NAMALWA (cell line): ENCODE results near the gene ASTE1.
"Not testable (repeated sequence)": the region's sequence is repeated elsewhere in the genome, so short reads cannot be mapped to it uniquely, and the experiment has no call there.

Source experiments
- DNase-seq: peaks from one replicate; pipeline ENCODE4 v3.0.0-alpha.2; 2015; ENCODE audit warnings: low spot score

ASTE1 gene

GRCh38 chr3:131026321-131027151 is at the start of gene ASTE1, which contains the start of gene NEK11:
ASTE1 (minus strand) TSS chr3:131026825; CDS start chr3:131025306, 1,519 bp downstream.
NEK11 (plus strand) TSS chr3:131026877; CDS start chr3:131029709, 2,832 bp downstream.
- DNase-seq = peak; percentile 94

GRCh38 chr3:131075632-131076328 is 49.2 kb upstream of the ASTE1 start:
- no peak for DNase-seq

- no peak for DNase-seq
These were observed 46.2 kb upstream of the ASTE1 start for GRCh38 chr3:131072845-131073244.

- no peak for DNase-seq
These were observed 45.5 kb upstream of the ASTE1 start for GRCh38 chr3:131072099-131072559.

- no peak for DNase-seq
These were observed 41.4 kb upstream of the ASTE1 start for GRCh38 chr3:131067983-131068382.

- peak; percentile 36 for DNase-seq
These were observed 26.6 kb upstream of the ASTE1 start for GRCh38 chr3:131053043-131053859.

- DNase-seq = no peak
These were observed 23.4 kb upstream of the ASTE1 start for GRCh38 chr3:131050001-131050400.

GRCh38 chr3:131048030-131048429 is 21.4 kb upstream of the ASTE1 start:
- no peak for DNase-seq

GRCh38 chr3:131047582-131047981 is 21.0 kb upstream of the ASTE1 start:
- peak; percentile 58 for DNase-seq

GRCh38 chr3:131042271-131042985 is 15.8 kb upstream of the ASTE1 start:
- DNase-seq = not testable (repeated sequence)

GRCh38 chr3:131038326-131038725 is 11.7 kb upstream of the ASTE1 start:
- no peak for DNase-seq

- DNase-seq = no peak
These were observed 10.4 kb upstream of the ASTE1 start for GRCh38 chr3:131036986-131037385.

GRCh38 chr3:131036200-131036816 is 9.7 kb upstream of the ASTE1 start:
- DNase-seq = no peak

- DNase-seq = peak; percentile 85
These were observed 7.0 kb upstream of the ASTE1 start for GRCh38 chr3:131033480-131034080.

- DNase-seq = no peak
These were observed 5.0 kb upstream of the ASTE1 start for GRCh38 chr3:131031660-131032059.

- DNase-seq = no peak
These were observed 2.2 kb upstream of the ASTE1 start for GRCh38 chr3:131028844-131029243.

GRCh38 chr3:131025539-131025938 is 1.1 kb downstream of the ASTE1 start:
- DNase-seq = no peak

GRCh38 chr3:131020122-131020693 is 6.4 kb downstream of the ASTE1 start:
- peak; percentile 49 for DNase-seq

- no peak for DNase-seq
These were observed 7.7 kb downstream of the ASTE1 start for GRCh38 chr3:131018970-131019369.

GRCh38 chr3:131009698-131010097 is 16.9 kb downstream of the ASTE1 start:
- DNase-seq = no peak
